A204.1 (cell line): ENCODE results near the gene KLHL26.
"Not testable (repeated sequence)": the region's sequence is repeated elsewhere in the genome, so short reads cannot be mapped to it uniquely, and the experiment has no call there.

Experiments
- FAIRE-seq: peaks from 2 replicates; lab custom pipeline; 2012; peaks lifted over from hg19 to GRCh38; lab: Jason Lieb, UNC

The KLHL26 gene

GRCh38 chr19:18666784-18667183, 30.0 kb downstream of the KLHL26 start:
- no peak for FAIRE-seq

DNA sequence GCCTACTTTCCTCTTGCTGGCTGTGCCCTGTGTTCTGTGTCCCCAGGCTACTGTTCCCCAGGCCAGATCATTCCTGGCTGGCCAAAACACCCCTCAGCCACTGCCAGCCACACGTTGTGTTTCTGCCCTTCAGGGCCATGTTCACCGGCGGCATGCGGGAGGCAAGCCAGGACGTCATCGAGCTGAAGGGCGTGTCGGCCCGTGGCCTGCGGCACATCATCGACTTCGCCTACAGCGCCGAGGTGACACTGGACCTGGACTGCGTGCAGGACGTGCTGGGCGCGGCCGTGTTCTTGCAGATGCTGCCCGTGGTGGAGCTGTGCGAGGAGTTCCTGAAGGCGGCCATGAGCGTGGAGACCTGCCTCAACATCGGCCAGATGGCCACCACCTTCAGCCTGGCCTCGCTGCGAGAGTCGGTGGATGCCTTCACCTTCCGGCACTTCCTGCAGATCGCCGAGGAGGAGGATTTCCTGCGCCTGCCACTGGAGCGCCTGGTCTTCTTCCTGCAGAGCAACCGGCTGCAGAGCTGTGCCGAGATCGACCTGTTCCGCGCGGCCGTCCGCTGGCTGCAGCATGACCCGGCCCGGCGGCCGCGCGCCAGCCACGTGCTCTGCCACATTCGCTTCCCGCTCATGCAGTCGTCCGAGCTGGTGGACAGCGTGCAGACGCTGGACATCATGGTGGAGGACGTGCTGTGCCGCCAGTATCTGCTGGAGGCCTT, 30.9 kb downstream of the KLHL26 start:
- no peak for FAIRE-seq

DNA sequence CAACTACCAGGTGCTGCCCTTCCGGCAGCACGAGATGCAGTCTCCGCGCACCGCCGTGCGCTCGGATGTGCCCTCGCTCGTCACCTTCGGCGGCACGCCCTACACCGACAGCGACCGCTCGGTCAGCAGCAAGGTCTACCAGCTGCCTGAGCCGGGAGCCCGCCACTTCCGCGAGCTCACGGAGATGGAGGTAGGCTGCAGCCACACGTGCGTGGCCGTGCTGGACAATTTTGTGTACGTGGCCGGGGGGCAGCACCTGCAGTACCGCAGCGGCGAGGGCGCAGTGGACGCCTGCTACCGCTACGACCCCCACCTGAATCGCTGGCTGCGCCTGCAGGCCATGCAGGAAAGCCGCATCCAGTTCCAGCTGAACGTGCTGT, 31.4 kb downstream of the KLHL26 start:
- no peak for FAIRE-seq

DNA sequence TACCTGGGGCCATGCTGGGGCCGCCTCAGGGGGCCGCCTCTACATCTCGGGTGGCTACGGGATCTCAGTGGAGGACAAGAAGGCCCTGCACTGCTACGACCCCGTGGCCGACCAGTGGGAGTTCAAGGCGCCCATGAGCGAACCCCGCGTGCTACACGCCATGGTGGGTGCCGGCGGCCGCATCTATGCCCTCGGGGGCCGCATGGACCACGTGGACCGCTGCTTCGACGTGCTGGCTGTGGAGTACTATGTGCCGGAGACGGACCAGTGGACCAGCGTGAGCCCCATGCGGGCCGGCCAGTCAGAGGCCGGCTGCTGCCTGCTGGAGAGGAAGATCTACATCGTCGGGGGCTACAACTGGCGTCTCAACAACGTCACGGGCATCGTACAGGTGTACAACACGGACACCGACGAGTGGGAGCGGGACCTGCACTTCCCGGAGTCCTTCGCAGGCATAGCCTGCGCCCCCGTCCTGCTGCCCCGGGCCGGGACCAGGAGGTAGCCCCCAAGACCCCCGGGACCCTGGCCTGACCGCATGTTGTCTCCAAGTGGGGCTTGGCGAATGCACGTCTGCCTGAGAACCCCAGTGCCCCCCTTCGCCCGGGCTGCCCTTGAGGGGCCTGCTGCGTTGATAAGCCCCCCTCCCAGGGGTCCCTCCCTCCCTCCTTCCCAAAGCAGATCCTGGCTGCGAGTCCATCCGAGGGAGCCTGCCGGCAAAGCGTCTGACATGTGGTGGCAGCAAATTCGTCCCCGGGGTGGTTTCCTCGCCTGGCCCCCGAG, 32.1 kb downstream of the KLHL26 start:
- FAIRE-seq: no peak

DNA sequence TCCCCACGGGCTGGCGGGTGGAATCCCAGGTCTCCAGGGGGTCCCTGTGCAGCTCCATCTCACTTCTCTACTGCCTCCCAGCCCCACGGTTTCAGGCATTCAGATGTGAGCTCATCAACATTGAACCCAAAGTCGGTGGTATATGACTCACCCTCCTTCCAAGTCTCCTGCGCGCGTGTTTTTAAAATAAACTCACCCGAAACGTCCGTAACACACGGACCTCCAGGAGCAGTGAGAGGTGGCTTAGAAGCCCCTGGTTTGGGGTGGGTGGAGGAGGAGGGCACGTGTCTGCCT, 32.6 kb downstream of the KLHL26 start:
- FAIRE-seq: no peak

DNA sequence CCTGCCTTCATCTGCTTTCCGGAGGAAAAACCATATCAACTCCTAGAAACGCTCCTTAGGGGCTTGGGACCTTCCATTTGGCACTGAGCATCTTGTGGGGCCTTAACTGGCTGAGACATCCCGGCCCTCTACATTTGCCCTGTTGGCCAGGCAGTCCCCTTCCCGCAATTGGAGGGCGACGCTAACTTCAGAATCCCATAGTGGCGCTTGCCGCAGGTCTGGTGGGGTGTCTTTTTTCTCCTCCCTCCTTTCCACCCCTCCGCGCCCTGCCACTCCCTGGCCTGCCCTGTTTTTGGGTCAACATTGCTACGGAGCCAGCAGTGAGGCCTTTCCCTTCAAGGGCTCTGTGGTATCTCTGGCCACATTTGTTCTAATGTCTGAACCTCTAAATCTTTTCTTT, 33.1 kb downstream of the KLHL26 start:
- FAIRE-seq: no peak

DNA sequence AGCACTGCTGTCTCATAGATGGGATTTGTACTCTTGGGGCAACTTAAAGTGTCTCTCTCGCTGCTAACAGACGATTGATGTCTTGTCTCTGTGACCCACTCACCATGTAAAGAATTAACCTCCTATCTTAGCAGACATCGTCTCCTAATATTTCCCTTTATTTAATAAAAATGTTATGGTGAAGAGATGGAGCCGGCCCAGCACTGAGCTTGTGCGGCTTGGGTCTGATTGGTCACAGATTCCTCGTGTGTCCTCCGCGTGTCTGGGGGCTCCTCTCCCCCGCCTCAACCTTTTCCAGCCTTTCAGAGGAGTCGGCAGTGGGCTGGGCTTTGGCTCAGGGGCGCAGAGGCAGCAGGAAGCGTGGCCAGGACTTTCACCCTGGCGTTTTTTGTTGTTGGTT, 33.5 kb downstream of the KLHL26 start:
- no peak for FAIRE-seq

DNA sequence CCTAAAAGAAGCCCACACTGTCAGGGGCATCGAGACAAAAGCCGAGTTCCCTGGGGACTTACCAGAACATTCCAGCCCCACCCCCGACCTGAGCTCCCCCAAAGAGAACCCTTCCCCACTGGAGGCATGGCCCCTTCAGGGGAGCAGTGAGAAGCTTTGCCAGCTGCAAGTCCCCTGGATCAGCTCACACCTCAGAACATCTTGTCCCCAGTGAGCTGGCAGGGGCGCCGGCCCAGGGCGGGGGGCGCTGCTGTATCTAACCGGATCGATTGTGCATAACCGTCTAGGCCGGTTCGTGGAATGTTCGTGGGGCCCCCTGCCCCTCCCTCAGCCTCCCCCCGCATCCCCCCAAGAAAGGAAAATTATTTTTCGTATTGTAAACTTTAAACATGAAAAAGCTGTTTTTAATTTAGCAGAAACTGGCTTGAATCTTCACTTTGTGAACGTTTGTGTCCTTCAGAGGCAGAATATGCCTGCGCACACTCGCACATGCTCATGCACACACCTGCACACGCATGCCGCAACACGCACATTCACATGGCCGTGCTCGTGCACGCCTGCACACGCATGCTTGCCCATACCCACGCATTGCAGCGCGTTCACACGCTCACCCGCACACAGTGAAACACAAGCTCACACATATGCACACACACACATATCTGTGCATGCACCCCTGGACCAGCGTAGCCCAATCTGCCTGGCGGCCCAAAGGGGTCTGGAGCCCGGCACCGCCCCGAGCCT, 34.6 kb downstream of the KLHL26 start:
- FAIRE-seq: no peak

DNA sequence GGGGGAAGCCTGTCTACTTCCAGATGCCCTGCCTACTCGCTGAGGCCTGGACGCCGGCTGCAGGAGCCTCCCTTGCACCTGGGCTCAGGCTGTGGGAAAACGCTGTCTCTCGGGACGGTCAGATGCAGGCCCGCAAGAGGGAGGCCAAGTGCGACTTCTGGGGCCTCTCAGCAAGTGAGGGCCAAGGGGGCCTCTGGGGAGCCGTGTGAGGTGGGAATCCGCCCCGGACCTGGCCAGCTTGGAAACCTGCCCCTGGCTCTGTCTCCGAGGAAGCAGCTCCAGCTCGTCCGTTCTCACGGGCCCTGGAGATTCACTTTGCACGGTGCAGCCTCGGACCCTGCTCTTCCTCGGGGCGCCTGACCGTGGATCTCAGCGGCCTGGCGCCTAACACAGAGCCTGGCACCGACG, 35.2 kb downstream of the KLHL26 start:
- no peak for FAIRE-seq

DNA sequence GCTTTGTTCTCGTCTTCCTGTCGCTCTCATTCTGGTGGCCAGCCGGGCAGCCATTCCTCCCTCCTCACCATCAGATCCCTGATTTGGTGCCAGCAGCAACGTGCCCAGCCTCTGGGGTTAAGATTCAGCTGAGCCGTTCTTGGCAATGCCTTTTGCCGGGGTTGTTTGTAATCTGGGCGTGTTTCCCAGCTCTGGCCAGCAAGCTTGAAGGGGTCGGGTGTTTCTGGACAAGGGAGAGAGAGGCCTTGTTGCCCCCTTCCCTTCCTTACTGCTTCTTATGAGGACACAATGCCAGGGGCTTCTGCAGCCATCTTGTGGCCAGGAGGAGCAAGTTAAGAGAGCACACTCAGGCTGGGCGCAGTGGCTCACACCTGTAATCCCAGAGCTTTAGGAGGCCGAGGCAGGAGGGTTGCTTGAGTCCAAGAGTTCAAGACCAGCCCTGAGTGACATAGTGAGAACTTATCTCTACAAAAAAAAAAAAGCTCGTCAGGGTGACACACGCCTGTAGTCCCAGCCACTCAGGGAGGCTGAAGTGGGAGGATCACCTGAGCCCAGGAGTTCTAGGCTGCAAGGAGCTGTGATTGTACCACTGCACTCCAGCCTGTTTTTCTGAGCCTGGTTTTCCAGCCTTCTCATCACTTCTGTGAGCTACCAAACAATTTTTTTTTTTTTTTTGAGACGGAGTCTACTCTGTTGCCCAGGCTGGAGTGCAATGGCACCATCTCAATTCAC, 35.9 kb downstream of the KLHL26 start:
- no peak for FAIRE-seq

DNA sequence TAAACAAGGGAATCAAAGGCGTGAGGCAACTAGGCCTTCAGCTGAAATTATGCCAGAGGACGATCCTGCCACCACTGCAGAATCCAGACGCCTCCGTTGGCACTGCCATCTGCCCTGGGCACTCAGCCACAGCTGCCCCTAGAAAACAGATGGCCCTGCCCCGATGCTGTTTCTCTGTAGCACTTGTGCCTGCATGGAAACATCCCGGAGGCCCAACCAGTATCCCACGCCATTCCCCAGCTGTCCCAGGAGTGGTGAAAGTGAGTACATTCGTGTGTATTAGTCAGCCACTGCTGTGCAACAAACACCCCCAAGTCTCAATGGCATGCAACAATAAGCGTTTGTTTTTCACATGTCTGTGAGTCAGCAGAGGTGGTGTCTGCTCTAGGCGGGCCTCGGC, 37.8 kb downstream of the KLHL26 start:
- no peak for FAIRE-seq

GRCh38 chr19:18675779-18676178, 39.0 kb downstream of the KLHL26 start:
- no peak for FAIRE-seq

DNA sequence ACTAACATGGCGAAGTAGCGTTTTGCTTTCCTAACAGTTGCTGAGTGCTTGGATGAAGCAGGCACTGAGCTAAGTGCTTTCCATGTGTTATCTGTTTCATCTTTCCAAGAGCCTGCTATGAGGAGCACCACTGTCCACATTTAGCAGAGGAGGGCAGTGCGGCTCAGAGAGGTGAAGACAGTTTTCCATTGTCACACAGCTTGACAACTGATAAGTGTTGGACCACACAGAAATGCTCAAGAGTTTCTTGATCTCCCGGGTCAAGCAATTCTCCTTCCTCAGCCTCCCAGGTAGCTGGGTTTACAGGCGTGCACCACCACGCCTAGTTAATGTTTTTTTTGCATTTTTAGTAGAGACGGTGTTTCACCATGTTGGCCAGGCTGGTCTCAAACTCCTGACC, 39.9 kb downstream of the KLHL26 start:
- no peak for FAIRE-seq

DNA sequence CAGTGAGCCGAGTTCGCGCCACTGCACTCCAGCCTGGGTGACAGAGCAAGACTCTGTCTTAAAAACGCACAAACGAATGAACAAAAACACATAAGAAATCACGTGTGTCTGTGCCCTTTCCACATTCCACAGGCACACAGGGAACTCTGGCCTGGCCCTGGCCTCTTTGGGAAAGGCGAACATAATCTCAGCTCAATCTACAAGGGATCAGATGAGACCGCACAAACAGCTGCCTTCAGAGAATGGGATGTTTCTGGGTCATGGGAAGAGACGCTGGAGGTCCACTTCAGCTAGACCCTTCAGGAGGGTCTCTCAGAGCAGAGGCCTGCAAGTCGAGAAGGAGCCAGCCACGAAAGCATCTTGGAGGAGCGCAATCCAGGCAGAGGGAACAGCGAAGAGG, 40.3 kb downstream of the KLHL26 start:
- no peak for FAIRE-seq

DNA sequence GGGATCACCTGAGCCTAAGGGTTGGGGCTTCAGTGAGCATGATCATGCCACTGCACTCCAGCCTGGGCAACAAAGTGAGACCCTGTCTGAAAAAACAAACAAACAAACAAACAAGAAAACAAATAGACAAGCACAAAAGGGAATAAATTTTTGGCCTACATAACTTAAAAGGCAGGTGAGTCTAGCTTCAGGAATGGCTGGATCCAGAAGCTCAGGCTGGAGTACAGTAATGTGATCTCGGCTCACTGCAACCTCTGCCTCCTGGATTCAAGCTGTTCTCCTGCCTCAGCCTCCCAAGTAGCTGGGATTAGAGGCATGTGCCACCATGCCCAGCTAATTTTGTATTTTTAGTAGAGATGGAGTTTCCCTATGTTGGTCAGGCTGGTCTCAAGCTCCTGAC, 43.3 kb downstream of the KLHL26 start:
- FAIRE-seq: not testable (repeated sequence)

DNA sequence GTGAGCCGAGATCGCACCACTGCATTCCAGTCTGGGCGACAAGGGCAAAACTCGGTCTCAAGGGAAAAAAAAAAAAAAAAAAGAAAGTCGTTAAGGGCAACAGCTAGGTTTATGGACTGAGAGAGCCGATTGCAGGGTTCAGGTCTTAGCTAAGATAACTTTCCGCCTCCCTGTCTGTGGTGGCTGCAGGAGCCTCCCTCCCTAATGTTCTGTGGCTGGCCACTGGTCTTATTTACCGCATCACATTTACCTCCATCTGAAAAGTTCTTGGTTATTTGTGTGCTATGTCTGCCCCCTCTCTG, 45.9 kb downstream of the KLHL26 start:
- FAIRE-seq: no peak

DNA sequence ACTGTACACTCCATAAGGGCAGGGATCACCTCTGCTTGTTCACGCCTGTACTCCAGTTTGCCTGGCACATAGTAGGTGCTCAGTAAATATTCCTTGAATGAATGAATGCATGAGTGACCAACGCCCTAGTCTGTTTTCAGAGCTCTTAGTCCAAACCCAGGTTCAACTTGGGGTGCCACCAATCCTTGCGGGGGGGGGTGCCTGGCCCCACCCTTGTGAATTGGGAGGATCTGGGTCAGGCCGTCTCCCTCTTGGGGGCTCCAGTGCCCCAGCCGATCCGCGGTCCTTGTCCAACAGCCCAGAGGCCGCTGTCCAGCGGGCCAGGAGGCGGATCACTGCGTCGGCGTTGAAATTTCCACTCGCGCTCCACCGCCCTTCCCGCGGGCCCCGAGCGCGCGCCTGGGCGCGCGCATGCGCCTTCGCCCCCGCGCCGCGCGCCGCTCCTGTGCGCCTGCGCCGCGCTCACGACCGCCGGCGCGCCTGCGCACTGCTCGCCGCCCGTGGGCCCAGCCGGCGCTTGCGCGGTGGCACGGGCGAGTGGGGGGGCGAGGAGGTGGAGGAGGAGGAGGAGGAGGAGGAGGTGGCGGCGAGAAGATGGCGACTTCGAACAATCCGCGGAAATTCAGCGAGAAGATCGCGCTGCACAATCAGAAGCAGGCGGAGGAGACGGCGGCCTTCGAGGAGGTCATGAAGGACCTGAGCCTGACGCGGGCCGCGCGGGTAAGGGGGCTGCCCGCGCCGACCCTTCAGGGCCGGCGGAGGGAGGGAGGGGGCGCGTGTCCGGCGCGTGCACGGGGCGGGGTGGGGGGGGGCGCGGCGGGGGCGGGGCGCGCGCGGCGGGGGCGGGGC, 46.5 kb downstream of the KLHL26 start, which contains the start of gene CRTC1:
Gene CRTC1 (plus strand): TSS at position 572 of the 849 bp plus-strand sequence. CDS start 23 bp downstream, at position 595.
- no peak for FAIRE-seq

DNA sequence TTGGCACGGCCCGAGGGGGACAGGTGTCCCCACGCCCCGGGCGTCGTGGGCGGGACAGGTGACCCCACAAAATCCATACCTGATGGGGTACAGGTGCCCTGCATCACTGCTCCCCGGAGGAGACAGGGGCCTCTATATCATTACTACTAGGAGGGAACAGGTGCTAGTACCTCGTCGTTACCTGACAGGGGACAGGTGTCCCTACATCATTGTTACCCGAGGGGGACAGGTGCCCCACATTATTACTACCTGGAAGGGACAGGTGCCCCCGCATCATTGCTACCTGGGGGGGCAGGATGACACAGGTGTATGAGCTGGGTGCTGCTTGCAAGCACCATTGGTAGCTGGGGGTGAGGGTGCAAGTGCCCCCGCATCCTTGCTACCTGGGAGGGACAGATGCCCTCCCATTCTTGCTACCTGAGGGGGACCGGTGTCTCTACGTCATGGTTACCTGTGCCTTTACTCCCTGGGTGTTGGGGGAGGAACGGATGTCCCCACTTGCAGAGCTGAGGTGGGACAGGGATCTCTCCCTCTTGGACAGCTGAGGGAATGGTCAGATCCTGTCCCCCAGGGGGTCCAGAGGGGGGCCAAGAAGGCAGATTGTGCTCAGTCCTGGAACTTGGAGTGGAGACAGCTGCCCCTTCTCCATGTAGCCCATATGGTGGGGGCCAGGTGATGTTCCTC, 47.3 kb downstream of the KLHL26 start:
- no peak for FAIRE-seq

- no peak for FAIRE-seq
Observed at GRCh38 chr19:18684642-18684993, 47.8 kb downstream of the KLHL26 start.

DNA sequence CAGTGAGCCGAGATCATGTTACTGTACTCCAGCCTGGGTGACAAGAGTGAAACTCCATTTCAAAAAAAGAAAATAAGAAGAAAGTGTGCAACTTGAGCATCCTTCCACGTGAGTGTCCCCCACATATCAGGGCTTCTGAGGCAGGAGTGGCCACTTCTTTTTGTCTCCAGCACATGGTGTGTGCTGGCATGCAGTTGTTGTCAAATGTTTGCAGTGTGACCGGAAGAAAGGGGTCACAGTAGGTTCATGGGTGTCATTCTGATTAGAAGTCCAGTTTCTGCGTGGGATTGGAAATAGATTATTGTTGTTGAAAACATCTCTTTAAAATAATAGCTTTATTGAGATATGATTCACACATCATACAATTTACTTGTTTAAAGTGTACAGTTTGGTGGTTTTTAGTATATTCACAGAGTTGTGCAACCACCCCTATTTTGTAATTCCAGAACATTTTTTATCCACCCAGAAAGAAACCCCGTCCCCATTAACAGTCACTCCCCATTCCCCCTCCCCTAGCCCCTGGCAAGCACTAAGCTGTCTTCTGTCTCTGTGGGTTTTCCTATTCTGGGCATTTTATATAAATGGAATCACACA, 48.9 kb downstream of the KLHL26 start:
- no peak for FAIRE-seq
